ENCODE results near the gene FAM227B. TPM values are rescaled to one million over a fixed set of nuclear protein-coding genes. Genes with fewer than 3 reads are reported as not detected.
"Not testable (repeated sequence)": the region's sequence is repeated elsewhere in the genome, so short reads cannot be mapped to it uniquely, and the experiment has no call there.

The FAM227B gene, protein sequence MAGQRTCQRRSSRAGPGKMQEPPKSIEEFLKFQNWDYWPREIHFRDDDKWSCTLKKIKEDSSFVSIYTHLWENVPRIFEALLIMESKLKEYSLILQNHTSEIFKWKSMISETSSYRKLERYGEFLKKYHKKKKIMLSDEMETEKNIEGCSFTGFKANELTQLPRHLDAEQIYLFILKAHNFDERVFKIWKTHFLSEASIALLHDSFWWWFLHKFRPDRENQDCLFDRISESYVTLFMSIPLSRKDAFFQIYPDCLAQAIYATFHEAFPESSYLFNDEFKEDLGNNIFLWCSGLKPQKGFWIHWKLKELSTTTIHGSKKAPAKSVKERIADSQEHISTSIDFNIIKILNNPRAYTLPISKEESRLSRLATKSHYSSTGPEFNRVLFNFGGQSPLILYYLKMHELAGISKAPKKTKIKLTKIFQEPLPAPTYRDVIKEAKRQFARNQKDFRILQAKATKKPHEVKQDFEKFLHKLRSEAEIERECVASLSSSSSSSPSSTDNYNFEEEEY
- total RNA-seq: 1 to 10 TPM; 3.5 to 3.7 TPM

DNA sequence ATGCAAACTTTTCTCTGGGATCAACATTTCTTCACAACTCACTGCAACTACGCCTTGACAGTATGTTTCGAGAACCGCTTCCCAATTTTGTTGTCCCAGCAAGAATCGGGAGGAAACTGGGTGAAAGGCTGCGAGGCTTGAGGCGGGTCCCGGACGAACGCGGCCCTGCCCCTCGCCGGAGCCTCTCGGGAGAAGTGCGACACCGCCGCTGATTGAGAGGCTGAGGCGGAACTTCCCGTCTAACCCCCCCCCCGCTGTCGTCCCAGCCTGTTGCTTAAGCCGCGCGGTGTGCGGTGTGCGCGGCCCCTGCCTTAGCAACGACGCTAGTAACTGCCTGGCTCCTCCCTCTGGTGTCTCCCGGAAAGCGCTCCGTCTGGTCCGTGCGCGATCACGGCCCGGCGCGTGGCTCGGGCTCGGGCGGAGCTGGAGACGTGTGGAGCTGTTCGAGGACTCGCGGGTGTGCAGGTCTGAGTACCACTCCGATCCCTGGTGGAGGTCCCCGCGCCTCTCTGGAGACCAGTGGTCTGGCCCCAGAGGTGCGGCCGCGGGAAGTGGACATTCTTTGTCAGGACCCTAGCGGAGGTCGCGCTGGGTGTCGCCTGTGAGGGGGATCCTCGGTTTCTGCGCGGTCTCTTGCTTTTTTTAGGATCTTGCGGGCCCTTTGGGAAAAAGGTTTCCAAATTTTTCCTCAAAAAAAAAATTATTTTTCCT is at the start of gene FAM227B, which contains the start of gene DTWD1:
TSS of gene FAM227B (minus strand) at position 161 of the 711 bp plus-strand sequence. CDS start 5,647 bp downstream, outside the sequence.
TSS of gene DTWD1 (plus strand) at position 391 of the 711 bp plus-strand sequence. CDS start 4,120 bp downstream, outside the sequence.
- Mint-ChIP-seq H3K4me1 (peaks cover 31% of the 10 kb centered on the region), H3K27me3 (no peaks in the 10 kb centered on the region), H3K27ac (peak within 1 kb of the TSS; percentile 85), H3K4me3 (peak within 1 kb of the TSS; percentile 88), H3K36me3 (ENCODE audit: low read depth) (peaks cover 14% of the 10 kb centered on the region), H3K9me3 (peaks cover 6% of the 10 kb centered on the region)
- peak; percentile 95 for DNase-seq
- POLR2A ChIA-PET: interaction anchor here (0.6 to 1.5 kb wide), 5 partner anchors 19 to 743 kb away, joined by 3 to 8 read pairs (median 3); partner anchors contain the start of genes COPS2, EID1, GABPB1 and GALK2
- CTCF ChIA-PET: interaction anchor here (0.9 to 1.2 kb wide), 2 partner anchors 119 to 382 kb away, joined by 3 to 4 read pairs; no protein-coding TSS in a partner anchor

DNA sequence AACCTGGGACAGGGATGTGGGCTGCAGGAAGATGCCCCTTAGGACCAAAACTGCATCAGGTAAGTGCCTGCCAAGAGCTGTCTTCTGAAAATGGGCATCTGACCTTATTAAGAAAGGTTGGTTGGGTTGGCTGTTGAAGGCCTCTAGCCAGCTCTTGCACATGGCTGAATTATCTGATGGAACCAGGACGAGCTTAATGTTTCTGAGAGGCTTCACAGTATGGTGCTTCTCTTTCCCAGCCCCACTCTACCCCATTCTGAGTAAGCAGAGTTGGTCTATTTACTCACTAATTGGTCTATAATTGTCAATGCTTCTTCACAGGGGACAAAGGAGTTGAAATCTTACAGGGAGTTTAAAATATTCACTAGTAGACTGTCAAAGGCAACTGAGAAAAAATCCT is 48.7 kb upstream of the FAM227B start:
- Mint-ChIP-seq H3K9me3 (no peaks in the 10 kb centered on the region), H3K4me3 (no peak overlapping the region), H3K36me3 (ENCODE audit: low read depth) (no peaks in the 10 kb centered on the region), H3K4me1 (no peaks in the 10 kb centered on the region), H3K27ac (no peak overlapping the region), H3K27me3 (peaks cover 10% of the 10 kb centered on the region)
- CTCF ChIA-PET: no interaction called here
- POLR2A ChIA-PET: no interaction called here
- DNase-seq: no peak

DNA sequence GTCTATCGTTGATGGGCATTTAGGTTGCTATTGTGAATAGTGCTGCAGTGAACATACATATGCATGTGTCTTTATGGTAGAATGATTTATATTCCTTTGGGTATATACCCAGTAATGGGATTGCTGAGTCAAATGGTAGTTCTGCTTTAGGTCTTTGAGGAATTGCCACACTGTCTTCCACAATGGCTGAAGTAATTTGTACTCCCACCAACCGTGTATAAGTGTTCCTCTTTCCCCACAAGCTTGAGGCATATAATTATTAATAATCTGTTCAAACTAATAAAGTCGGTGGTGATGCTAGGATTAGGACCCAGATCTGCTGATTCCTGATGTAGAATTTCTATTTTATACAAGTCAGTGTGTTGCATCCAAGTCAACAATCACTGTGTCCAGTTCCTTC is 45.9 kb upstream of the FAM227B start:
- H3K4me1 Mint-ChIP-seq; DNase-seq; H3K36me3 Mint-ChIP-seq (ENCODE audit: low read depth); H3K4me3 Mint-ChIP-seq; H3K9me3 Mint-ChIP-seq; POLR2A ChIA-PET; H3K27ac Mint-ChIP-seq; CTCF ChIA-PET: not testable (repeated sequence)
- peaks cover 16% of the 10 kb centered on the region for H3K27me3 Mint-ChIP-seq

DNA sequence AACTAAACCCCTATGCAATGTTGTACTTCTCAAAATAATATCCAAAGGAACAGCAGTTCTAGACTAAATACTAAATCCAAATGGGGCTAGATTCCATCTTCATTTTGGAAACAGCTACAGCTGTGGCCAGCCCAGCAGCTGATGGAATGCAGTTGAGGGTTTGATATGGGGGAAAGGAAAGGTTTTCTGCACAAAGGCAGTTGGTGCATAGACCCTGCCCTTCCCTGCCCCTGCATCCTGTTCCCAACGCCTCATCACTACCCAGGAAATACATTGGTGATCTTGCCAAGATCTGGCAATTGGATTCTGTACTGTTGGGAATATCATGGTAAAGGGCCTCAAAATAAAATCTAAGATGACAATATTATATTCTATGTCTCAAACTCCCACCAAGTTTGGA is 44.1 kb upstream of the FAM227B start:
- DNase-seq: no peak
- no peaks in the 10 kb centered on the region for H3K9me3 Mint-ChIP-seq
- CTCF ChIA-PET: no interaction called here
- H3K36me3 Mint-ChIP-seq (ENCODE audit: low read depth): no peaks in the 10 kb centered on the region
- H3K27me3 Mint-ChIP-seq: peaks cover 23% of the 10 kb centered on the region
- POLR2A ChIA-PET: no interaction called here
- H3K27ac Mint-ChIP-seq: no peak overlapping the region
- H3K4me1 Mint-ChIP-seq: no peaks in the 10 kb centered on the region
- no peak overlapping the region for H3K4me3 Mint-ChIP-seq

DNA sequence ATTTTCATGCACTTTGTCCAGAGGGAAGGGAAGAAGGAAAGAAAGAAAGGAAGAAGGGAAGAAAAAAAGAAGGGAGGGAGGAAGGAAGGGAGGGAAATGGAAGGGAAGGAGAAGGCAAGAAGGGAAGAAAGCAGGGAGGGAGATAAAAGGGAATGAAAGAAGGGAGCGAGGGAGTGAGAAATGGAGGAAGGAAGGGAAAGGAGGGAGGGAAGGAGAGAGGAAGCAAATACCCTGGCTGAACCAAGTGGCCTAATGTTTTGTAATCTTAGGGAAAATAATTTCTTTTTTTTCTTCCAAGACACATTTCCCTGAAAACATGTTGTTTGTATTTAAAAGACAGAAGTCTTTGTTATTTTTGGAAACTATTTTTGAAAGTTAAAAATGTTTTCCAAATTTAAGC is 36.1 kb upstream of the FAM227B start:
- Mint-ChIP-seq H3K9me3 (peaks cover 16% of the 10 kb centered on the region), H3K4me1 (no peaks in the 10 kb centered on the region), H3K27me3 (peaks cover 17% of the 10 kb centered on the region), H3K4me3 (no peak overlapping the region), H3K36me3 (ENCODE audit: low read depth) (no peaks in the 10 kb centered on the region), H3K27ac (no peak overlapping the region)
- CTCF ChIA-PET: no interaction called here
- DNase-seq: no peak
- POLR2A ChIA-PET: interaction anchor here (0.6 kb wide), 1 partner anchor 9 kb away, joined by 3 read pairs; no protein-coding TSS in a partner anchor

DNA sequence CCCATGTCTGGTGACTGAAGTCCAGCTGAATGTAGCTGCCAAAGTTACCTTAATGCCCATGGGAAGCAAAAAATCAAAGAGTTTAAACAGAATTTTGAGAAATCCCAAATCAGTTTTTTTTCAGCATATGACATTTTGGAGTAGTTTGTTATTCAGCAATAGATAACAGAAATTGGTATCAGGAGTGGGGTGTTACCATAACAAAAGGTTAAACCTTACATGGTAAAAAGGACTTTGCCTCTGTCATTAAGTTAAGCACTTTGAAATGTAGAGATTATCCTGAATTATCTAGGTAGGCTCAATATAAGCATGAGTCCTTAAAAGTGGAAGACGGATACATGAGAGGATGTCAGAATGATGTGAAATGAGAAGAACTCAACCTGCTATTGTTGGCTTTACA is 32.3 kb upstream of the FAM227B start:
- H3K4me3 Mint-ChIP-seq: no peak overlapping the region
- ChIA-PET POLR2A (no interaction called here), CTCF (no interaction called here)
- H3K27ac Mint-ChIP-seq: no peak overlapping the region
- H3K36me3 Mint-ChIP-seq (ENCODE audit: low read depth): no peaks in the 10 kb centered on the region
- peaks cover 16% of the 10 kb centered on the region for H3K9me3 Mint-ChIP-seq
- peaks cover 2% of the 10 kb centered on the region for H3K27me3 Mint-ChIP-seq
- DNase-seq: no peak
- H3K4me1 Mint-ChIP-seq: no peaks in the 10 kb centered on the region

DNA sequence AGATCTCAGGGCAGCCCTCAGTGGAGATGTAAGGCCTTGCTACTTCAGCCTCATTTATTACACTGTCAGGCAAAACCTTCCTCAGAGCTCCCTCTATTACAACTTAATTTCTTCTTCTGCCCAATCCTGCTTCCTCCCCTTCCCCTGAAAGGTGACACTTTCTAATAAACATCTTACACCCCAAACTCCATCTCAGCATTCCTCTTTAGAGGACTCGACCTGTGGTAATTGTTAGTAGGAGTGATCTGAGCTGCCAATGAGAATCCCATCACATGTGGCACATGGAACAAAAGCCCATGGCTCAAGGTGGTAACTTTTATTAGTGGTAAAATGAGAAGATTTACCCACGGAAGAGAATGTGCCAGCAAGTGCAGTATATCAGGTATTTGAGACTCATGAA is 30.1 kb upstream of the FAM227B start:
- CTCF ChIA-PET: no interaction called here
- Mint-ChIP-seq H3K27me3 (no peaks in the 10 kb centered on the region), H3K9me3 (peaks cover 16% of the 10 kb centered on the region), H3K27ac (no peak overlapping the region), H3K4me3 (no peak overlapping the region), H3K4me1 (no peaks in the 10 kb centered on the region), H3K36me3 (ENCODE audit: low read depth) (no peaks in the 10 kb centered on the region)
- no peak for DNase-seq
- POLR2A ChIA-PET: no interaction called here

DNA sequence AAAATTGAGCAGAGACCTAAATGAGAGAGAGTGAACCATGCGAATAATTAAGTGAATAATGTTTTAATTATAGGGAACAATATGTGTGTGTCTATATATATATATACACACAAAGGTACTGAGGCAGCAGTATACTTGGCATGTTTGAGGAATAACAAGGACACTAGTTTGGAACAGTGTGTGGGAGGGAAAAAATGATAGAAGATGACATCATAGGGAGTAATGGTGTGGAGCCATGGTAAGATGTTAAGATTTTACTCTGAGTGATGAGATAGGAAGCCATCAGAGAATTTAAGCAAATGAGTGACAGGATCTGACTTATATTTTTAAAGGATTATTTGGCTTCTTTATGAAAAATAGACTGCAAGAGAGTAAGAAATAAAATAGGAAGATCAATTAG is 29.4 kb upstream of the FAM227B start:
- H3K4me1 Mint-ChIP-seq: no peaks in the 10 kb centered on the region
- no peak overlapping the region for H3K4me3 Mint-ChIP-seq
- POLR2A ChIA-PET: no interaction called here
- no peaks in the 10 kb centered on the region for H3K36me3 Mint-ChIP-seq (ENCODE audit: low read depth)
- H3K27me3 Mint-ChIP-seq: no peaks in the 10 kb centered on the region
- H3K27ac Mint-ChIP-seq: no peak overlapping the region
- H3K9me3 Mint-ChIP-seq: peaks cover 14% of the 10 kb centered on the region
- CTCF ChIA-PET: no interaction called here
- DNase-seq: no peak

DNA sequence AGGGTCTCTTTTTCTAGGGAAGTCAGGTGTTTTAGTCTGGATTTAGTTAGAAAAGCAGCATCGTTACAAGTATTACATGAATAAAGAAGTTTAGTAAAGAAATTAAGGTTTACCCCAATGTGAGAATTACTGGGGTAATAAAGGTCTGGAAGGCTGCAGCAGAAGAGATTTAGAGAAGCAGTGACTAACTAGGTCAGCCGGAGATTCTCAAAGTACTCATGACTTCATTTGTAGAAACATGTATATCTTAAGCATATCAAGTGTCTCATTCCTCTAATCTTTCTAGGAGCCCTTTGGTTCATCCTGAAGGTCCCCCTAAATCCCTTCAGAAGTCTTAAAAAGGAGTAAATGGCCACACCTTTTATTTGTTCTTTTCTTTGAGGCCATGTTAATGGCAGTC is 26.3 kb upstream of the FAM227B start:
- no peaks in the 10 kb centered on the region for H3K9me3 Mint-ChIP-seq
- no peak overlapping the region for H3K27ac Mint-ChIP-seq
- no peak overlapping the region for H3K4me3 Mint-ChIP-seq
- ChIA-PET POLR2A (no interaction called here), CTCF (no interaction called here)
- DNase-seq: no peak
- H3K4me1 Mint-ChIP-seq: no peaks in the 10 kb centered on the region
- no peaks in the 10 kb centered on the region for H3K27me3 Mint-ChIP-seq
- H3K36me3 Mint-ChIP-seq (ENCODE audit: low read depth): peaks cover 4% of the 10 kb centered on the region

DNA sequence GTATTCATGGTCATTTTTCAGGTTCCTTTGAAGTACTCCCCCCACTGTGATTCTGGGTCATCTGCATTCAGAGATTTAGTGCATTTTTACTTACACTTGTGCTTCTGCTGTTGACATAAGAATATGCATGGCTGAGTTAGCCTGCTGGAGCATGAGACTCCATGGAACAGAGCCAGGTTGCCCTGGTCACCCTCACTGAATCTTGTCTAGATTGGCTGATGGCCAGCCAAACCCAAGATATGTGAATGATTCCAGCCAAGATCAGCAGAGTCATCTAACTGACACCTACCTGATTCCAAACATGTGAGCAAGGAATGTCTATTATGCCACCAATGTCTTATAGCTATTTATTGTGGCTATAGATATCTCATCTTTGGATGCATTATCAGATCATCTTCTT is 25.3 kb upstream of the FAM227B start:
- CTCF ChIA-PET: no interaction called here
- H3K4me3 Mint-ChIP-seq: no peak overlapping the region
- no peaks in the 10 kb centered on the region for H3K9me3 Mint-ChIP-seq
- H3K4me1 Mint-ChIP-seq: no peaks in the 10 kb centered on the region
- POLR2A ChIA-PET: no interaction called here
- peaks cover 4% of the 10 kb centered on the region for H3K36me3 Mint-ChIP-seq (ENCODE audit: low read depth)
- no peak overlapping the region for H3K27ac Mint-ChIP-seq
- DNase-seq: no peak
- H3K27me3 Mint-ChIP-seq: no peaks in the 10 kb centered on the region

DNA sequence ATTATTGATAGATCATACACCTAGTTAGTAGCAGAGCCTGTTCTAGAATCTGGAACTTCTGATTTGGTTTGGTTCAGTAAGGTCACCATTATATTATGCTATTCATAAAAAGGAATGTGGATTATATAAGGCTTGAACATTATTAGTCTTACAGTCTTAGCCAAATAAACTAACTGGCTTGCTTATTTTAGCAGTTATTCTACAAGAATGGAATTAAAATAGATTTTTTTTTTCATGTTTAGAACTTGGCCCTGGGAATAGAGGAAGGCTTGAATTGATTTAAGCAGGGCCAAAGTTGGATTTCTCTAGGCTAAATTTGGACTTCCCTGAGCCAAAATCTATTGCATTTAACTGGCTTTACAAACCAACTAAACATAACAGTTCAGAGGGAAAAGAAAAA is 24.7 kb upstream of the FAM227B start:
- no peak for DNase-seq
- POLR2A ChIA-PET: no interaction called here
- H3K9me3 Mint-ChIP-seq: no peaks in the 10 kb centered on the region
- no peaks in the 10 kb centered on the region for H3K27me3 Mint-ChIP-seq
- CTCF ChIA-PET: no interaction called here
- H3K4me1 Mint-ChIP-seq: no peaks in the 10 kb centered on the region
- no peak overlapping the region for H3K27ac Mint-ChIP-seq
- no peak overlapping the region for H3K4me3 Mint-ChIP-seq
- H3K36me3 Mint-ChIP-seq (ENCODE audit: low read depth): peaks cover 4% of the 10 kb centered on the region

DNA sequence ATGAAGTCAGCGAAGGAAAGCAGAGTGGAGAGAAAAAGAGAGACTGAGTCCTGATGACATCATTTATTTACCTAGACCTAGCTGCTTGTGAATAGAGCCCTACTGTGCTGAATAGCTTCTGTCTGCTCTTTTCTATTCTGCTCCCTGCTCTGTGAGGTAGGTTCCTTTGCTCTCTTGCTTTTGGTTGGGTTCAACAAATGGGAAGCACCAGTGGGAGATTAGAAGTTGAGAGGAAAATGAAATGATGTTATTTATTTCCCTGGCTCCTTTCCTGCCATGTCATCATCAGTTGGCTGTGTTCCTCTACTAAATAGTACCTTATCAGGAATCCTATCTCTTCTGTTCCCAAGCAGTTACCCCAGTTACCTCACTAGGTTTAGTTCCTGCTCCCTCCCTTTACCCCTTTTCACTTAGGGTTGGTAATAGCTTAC is 23.8 kb upstream of the FAM227B start:
- H3K4me3 Mint-ChIP-seq: no peak overlapping the region
- POLR2A ChIA-PET: no interaction called here
- no peak overlapping the region for H3K27ac Mint-ChIP-seq

DNA sequence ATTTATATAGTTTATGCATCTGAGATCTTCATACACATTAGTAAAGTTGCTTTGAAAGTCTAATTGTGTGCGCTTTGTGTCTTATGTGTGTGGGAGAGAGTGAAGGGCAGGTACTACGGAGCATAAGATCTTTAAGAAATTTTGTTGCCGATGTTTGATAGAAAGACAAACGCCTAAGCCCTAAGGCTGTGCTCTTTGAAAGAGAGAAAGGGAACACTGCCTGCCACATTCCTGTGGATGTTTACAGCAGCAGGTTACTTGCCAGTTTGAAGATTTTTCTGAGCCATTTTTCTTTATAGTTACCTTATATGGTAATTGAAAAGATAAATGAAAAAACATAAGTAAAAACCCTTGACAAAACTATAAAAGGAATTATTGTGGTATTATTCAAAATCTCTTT is 17.2 kb upstream of the FAM227B start:
- ChIA-PET CTCF (interaction anchor here (1.0 kb wide), 1 partner anchor 167 kb away, joined by 3 read pairs; no protein-coding TSS in a partner anchor), POLR2A (no interaction called here)
- Mint-ChIP-seq H3K27ac (no peak overlapping the region), H3K36me3 (ENCODE audit: low read depth) (peaks cover 8% of the 10 kb centered on the region), H3K4me1 (no peaks in the 10 kb centered on the region), H3K27me3 (no peaks in the 10 kb centered on the region), H3K9me3 (no peaks in the 10 kb centered on the region), H3K4me3 (no peak overlapping the region)
- DNase-seq: no peak

More for the DNA sequence above, 23.8 kb upstream of the FAM227B start:
- H3K27me3 Mint-ChIP-seq: no peaks in the 10 kb centered on the region
- no peak for DNase-seq
- CTCF ChIA-PET: no interaction called here
- H3K9me3 Mint-ChIP-seq: no peaks in the 10 kb centered on the region
- no peaks in the 10 kb centered on the region for H3K4me1 Mint-ChIP-seq
- H3K36me3 Mint-ChIP-seq (ENCODE audit: low read depth): peaks cover 4% of the 10 kb centered on the region
